GM21526 (cell line): ENCODE measurements around the gene ZNF283.
"Not testable (repeated sequence)": the region's sequence is repeated elsewhere in the genome, so short reads cannot be mapped to it uniquely, and the experiment has no call there.

Experiments
- ATAC-seq: cut with Tn5 transposase; IDR thresholded peaks from one replicate; pipeline ENCODE4 v1.9.1; 2021; ENCODE audit warnings: moderate library complexity; ENCODE audit not compliant: unreplicated experiment, low FRiP score

Gene ZNF283

GRCh38 chr19:43842007-43842406, 14.9 kb downstream of the ZNF283 start:
- no peak for ATAC-seq

GRCh38 chr19:43847246-43847645, 20.1 kb downstream of the ZNF283 start:
- ATAC-seq = no peak

- ATAC-seq = no peak
Observed at GRCh38 chr19:43847884-43848283, 20.8 kb downstream of the ZNF283 start.

GRCh38 chr19:43848821-43849220, 21.7 kb downstream of the ZNF283 start:
- no peak for ATAC-seq

- ATAC-seq = no peak
Observed at GRCh38 chr19:43858174-43858573, 31.1 kb downstream of the ZNF283 start.

- not testable (repeated sequence) for ATAC-seq
Observed at GRCh38 chr19:43866923-43867322, 39.8 kb downstream of the ZNF283 start.

- no peak for ATAC-seq
Observed at GRCh38 chr19:43872547-43873336, 45.6 kb downstream of the ZNF283 start.

- ATAC-seq = no peak
Observed at GRCh38 chr19:43880483-43880882, 53.4 kb downstream of the ZNF283 start.

GRCh38 chr19:43883864-43884263, 56.7 kb downstream of the ZNF283 start, which contains the start of gene ZNF404:
ZNF404 (minus strand) TSS chr19:43883964.
- no peak for ATAC-seq

GRCh38 chr19:43895727-43896308, 68.7 kb downstream of the ZNF283 start:
- ATAC-seq = no peak
